Ascending aorta (tissue), 2 donors: ENCODE measurements around the gene OASL. TPM values are rescaled to one million over a fixed set of nuclear protein-coding genes. Genes with fewer than 3 reads are reported as not detected.

Experiments used
- DNase-seq, 2 donors: peaks; one replicate each; pipeline ENCODE4 v3.0.0-alpha.2; 2019; ENCODE audit warnings: low spot score in 2 of 2
- H3K27ac ChIP-seq, 2 donors: fragments of 200-600 bp; sonication (generic); one replicate each; pipeline ENCODE4 v1.5.1; 2016 to 2017; ENCODE audit warnings: mild to moderate bottlenecking in 1 of 2
- H3K27me3 ChIP-seq: fragments of 200-600 bp; sonication (generic); one replicate; pipeline ENCODE4 v1.5.1; 2017
- H3K36me3 ChIP-seq, 2 donors: fragments of 200-600 bp; sonication (generic); one replicate each; pipeline ENCODE4 v1.5.1; 2016
- H3K4me1 ChIP-seq, 2 donors: fragments of 200-600 bp; sonication (generic); one replicate each; pipeline ENCODE4 v1.5.1; 2016 to 2017; ENCODE audit warnings: mild to moderate bottlenecking in 1 of 2
- H3K4me3 ChIP-seq, 2 donors: fragments of 200-600 bp; sonication (generic); one replicate each; pipeline ENCODE4 v1.5.1; 2016 to 2017; ENCODE audit warnings: mild to moderate bottlenecking in 1 of 2
- H3K9me3 ChIP-seq, 2 donors: fragments of 200-600 bp; sonication (generic); one replicate each; pipeline ENCODE4 v1.5.1; 2016
- CTCF ChIP-seq, 3 experiments: fragments of 200-600 bp in 2 of 3; fragments of 450-650 bp in 1 of 3; sonication (generic) in 2 of 3; IDR thresholded peaks; one replicate each; pipeline ENCODE4 v1.5.1; 2016 to 2019; ENCODE audit warnings: antibody characterized with exemption in 3 of 3, mild to moderate bottlenecking in 1 of 3, moderate library complexity in 1 of 3
- intact Hi-C: fragments of 100-400 bp; cut with DNase I; formaldehyde crosslinking; loops from one replicate; pipeline ENCODE4 v1.15.1; 2023
- total RNA-seq: library from RNA; depleted of rRNA; stranded (reverse); fragments of >200 nt; gene quantifications from one replicate; pipeline ENCODE4 v1.1.0, GENCODE V29; 2016

The OASL gene
- total RNA-seq, 1 donor from 2014 or later: not detected

DNA sequence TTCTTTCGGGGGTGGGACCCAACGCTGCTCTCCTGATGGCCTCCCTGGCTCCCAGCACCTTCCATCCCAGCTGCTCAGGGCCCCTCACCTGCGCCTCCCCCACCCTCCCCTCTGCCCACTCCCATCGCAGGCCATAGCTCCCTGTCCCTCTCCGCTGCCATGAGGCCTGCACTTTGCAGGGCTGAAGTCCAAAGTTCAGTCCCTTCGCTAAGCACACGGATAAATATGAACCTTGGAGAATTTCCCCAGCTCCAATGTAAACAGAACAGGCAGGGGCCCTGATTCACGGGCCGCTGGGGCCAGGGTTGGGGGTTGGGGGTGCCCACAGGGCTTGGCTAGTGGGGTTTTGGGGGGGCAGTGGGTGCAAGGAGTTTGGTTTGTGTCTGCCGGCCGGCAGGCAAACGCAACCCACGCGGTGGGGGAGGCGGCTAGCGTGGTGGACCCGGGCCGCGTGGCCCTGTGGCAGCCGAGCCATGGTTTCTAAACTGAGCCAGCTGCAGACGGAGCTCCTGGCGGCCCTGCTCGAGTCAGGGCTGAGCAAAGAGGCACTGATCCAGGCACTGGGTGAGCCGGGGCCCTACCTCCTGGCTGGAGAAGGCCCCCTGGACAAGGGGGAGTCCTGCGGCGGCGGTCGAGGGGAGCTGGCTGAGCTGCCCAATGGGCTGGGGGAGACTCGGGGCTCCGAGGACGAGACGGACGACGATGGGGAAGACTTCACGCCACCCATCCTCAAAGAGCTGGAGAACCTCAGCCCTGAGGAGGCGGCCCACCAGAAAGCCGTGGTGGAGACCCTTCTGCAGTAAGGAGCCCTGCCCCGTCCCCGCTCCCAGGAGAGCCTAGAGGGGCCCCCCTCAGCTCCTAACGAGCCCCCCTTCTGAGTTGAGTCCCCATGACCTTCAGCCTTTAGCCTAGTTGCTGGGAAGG, 60.5 kb downstream of the OASL start, which contains the start of gene HNF1A:
Gene HNF1A, plus strand, starts transcription at position 248 of the 924 bp plus-strand sequence. Its CDS starts 226 bp downstream, at position 474.
- Histone ChIP-seq H3K4me1 (no peaks in the 10 kb centered on the region), H3K27me3 (no peaks in the 10 kb centered on the region), H3K9me3 (no peaks in the 10 kb centered on the region), H3K27ac (peak within 1 kb of the TSS in 1 of 2 donors; percentile 30), H3K36me3 (no peaks in the 10 kb centered on the region), H3K4me3 (peak within 1 kb of the TSS; percentile 24 to 57)
- no peak for TF ChIP-seq CTCF (IDR thresholded peaks at IDR 0.05)
- intact Hi-C loops: loop anchor here (10.0 kb wide), 1 partner anchor 254 kb away; the partner anchor contains the start of gene ACADS
- DNase-seq: no peak

- Histone ChIP-seq H3K9me3 (no peaks in the 10 kb centered on the region), H3K27me3 (no peaks in the 10 kb centered on the region), H3K4me3 (peak overlapping the region in 1 of 2 donors; percentile 57), H3K27ac (peak overlapping the region in 1 of 2 donors; percentile 30), H3K4me1 (no peaks in the 10 kb centered on the region), H3K36me3 (no peaks in the 10 kb centered on the region)
- no peak for TF ChIP-seq CTCF (IDR thresholded peaks at IDR 0.05)
- DNase-seq: no peak
- intact Hi-C loops: loop anchor here (10.0 kb wide), 1 partner anchor 253 kb away; the partner anchor contains the start of gene ACADS
Measured at GRCh38 chr12:120977531-120978295, 61.3 kb downstream of the OASL start.

- Histone ChIP-seq H3K4me1 (no peaks in the 10 kb centered on the region), H3K27me3 (no peaks in the 10 kb centered on the region), H3K9me3 (no peaks in the 10 kb centered on the region), H3K27ac (no peak overlapping the region), H3K36me3 (no peaks in the 10 kb centered on the region), H3K4me3 (no peak overlapping the region)
- DNase-seq: no peak
- no peak for TF ChIP-seq CTCF (IDR thresholded peaks at IDR 0.05)
- intact Hi-C loops: loop anchor here (10.0 kb wide), 1 partner anchor 248 kb away; the partner anchor contains the start of gene ACADS
Measured at GRCh38 chr12:120972870-120973543, 66.0 kb downstream of the OASL start.

DNA sequence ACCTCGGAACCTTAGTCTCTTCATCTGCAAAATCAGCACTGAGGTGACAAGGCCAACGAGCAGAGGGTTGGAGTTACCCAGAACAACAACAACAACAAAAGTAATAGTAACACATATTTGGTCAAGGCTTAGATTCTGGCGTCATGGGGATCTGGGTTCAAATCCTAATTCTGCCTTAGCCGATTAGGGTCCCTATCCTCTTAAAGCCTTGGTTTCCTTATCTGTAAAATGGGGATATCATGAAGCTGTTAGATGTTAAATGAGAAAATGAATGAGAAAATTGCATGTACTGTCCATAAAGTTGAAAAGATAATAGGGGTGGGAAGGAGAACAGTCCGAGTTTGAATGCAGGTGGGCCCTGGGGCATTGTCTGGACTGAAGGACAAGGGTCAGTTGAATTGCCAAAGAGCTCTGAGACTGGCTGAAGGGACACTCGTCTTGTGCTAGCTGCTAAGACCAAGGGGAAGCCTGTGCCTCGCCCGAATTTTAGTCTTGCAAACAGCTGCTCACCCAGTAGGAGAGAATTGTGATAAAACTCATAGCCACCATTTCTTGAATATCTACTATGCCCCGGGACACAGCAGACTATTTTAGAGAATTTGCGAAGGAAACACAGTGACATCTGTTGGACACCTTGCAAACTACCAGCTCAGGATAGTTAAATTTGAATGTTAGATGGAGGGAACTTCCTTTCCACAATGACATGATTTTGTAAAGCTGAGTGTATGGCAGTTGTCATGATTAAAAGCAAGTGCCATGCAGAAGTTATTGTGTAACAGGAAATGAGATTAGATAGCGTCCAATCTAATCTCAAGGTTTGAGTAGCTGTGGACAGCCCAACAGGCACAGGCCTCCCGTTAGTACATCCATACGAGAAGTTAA, 67.5 kb downstream of the OASL start:
- H3K27me3 ChIP-seq: no peaks in the 10 kb centered on the region
- peak; percentile 69 to 81 (median 71) for TF ChIP-seq CTCF (IDR thresholded peaks at IDR 0.05)

More for the DNA sequence above, 67.5 kb downstream of the OASL start:
- intact Hi-C loops: loop anchor here (1.0 to 10.0 kb wide), 3 partner anchors 247 to 389 kb away; partner anchors contain the start of gene ACADS
- no peaks in the 10 kb centered on the region for H3K36me3 ChIP-seq
- no peak for DNase-seq
- no peak overlapping the region for H3K27ac ChIP-seq
- H3K4me3 ChIP-seq: no peak overlapping the region
- no peaks in the 10 kb centered on the region for H3K9me3 ChIP-seq
- H3K4me1 ChIP-seq: no peaks in the 10 kb centered on the region
